ENCODE results near the gene NELFCD.

NELFCD gene

DNA sequence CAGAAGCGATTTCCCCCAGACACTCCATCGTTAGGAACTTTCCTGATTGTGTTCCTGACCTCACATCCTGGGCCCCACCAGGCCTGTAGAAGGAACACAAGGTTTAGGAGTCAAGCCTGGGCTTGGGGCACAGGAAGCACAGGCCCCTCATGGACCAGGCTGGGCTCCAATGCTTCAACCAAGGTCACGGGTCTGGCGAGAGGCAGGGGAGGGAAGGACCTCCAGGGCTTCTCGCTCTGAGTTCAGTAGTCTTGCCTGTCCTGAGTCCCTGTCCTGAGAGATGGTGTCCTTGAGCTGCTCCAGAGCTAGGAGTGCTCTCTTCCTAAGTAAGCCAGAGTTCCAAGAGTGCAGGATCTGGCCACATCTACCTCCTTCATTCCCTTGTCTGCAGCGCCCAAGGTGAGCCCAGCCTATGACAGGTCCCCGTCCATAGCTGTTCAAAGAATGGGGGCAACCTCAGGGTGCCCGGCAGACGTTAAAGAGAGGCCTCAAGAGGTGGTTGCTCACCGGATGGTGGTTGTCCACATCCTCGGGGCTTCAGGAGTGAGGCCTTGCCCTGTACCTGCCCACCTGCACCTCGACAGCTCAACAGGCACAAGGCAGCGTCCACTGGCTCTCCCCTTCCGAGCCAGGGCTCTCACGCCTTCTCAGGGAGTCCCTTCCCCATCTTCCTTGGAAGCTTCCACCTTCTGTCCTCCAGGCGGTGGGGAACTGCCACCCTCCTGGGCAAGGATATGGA is 36.6 kb downstream of the NELFCD start:
- in situ Hi-C loops (cut with MboI; ENCODE audit: low pct_unique_long_range_greater_than_20kb, low sequenced_read_pairs, unreplicated experiment): no loop called here
- DNase-seq (ENCODE audit: low spot score): no peak
- TF ChIP-seq, protein P1, sequence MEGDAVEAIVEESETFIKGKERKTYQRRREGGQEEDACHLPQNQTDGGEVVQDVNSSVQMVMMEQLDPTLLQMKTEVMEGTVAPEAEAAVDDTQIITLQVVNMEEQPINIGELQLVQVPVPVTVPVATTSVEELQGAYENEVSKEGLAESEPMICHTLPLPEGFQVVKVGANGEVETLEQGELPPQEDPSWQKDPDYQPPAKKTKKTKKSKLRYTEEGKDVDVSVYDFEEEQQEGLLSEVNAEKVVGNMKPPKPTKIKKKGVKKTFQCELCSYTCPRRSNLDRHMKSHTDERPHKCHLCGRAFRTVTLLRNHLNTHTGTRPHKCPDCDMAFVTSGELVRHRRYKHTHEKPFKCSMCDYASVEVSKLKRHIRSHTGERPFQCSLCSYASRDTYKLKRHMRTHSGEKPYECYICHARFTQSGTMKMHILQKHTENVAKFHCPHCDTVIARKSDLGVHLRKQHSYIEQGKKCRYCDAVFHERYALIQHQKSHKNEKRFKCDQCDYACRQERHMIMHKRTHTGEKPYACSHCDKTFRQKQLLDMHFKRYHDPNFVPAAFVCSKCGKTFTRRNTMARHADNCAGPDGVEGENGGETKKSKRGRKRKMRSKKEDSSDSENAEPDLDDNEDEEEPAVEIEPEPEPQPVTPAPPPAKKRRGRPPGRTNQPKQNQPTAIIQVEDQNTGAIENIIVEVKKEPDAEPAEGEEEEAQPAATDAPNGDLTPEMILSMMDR (IDR thresholded peaks at IDR 0.05; ENCODE audit: extremely low read depth, insufficient read depth, missing control alignments): no peak

DNA sequence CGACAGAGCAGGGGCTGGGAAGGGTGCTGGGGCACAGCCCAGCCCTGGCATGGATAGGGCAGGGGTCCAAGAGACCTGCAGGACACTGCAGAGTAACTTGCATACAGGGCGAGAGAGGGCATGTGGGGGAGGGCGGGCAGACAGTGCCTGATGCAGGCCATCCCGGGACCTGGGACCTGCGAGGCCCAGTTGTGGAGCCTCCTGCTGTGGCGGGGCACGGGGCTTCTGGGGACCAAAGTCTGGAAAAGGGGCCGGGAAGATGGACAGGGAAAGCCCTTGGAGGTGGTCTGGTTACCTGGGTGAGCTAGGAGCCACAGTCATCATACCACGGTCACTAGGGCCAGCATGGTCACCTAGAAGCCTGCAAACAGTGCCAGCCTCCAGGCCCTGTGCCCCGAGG is 37.8 kb downstream of the NELFCD start:
- in situ Hi-C loops (cut with MboI; ENCODE audit: low pct_unique_long_range_greater_than_20kb, low sequenced_read_pairs, unreplicated experiment): no loop called here
- TF ChIP-seq, protein P1 (IDR thresholded peaks at IDR 0.05; ENCODE audit: extremely low read depth, insufficient read depth, missing control alignments): no peak
- no peak for DNase-seq (ENCODE audit: low spot score)

DNA sequence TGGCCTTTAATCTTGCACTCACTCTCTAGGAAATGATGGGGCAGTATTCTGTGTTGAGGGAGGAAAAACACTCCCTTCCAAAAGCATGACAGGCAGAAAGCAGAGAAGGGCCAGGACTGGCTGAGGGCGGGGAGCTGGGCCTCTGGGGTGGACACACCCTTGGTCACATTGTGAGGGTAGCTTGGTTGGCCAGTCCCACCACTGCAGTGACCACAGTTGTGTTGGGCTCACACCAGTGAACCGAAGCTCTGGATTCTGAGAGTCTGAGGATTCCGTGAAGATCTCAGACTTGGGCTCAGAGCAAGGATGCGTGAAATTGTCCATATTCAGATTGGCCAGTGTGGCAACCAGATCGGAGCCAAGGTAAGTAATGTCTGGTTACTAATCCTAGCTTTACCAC is 38.2 kb downstream of the NELFCD start, which contains the start of gene TUBB1:
TUBB1 (plus strand) TSS at position 213 of the 400 bp plus-strand sequence; CDS start at position 307, 94 bp downstream.
- in situ Hi-C loops (cut with MboI; ENCODE audit: low pct_unique_long_range_greater_than_20kb, low sequenced_read_pairs, unreplicated experiment): no loop called here
- DNase-seq (ENCODE audit: low spot score): no peak
- TF ChIP-seq, protein P1 (IDR thresholded peaks at IDR 0.05; ENCODE audit: extremely low read depth, insufficient read depth, missing control alignments): no peak

DNA sequence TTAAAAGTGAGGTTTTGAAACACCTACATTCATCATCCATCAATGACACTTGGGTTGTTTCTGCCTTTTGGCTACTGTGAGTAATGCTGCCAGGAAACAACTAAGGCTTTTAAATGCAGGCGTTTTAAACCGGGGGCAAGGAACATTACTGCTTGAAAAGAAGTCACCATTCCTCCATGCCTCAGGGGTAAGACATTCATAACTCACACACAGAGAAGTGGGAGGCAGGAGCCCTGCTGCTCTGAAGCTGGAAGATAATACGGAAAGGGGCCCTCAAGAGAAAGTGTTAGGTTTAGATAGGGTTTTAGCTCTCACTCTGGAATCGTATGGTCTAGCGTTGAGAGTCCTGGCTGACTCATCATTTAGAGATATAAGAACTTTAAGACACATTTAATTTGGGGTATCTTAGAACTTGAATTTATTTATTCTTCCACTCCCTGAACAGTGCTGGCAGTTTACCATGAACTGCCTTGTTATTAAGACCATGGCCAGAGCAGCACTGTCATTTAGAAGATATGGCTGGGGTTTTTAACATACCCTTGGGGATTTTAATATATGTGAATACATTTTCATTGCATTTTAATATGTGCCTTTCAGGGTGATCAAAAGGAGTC is 40.0 kb downstream of the NELFCD start:
- DNase-seq (ENCODE audit: low spot score): no peak
- TF ChIP-seq, protein P1 (IDR thresholded peaks at IDR 0.05; ENCODE audit: extremely low read depth, insufficient read depth, missing control alignments): no peak
- in situ Hi-C loops (cut with MboI; ENCODE audit: low pct_unique_long_range_greater_than_20kb, low sequenced_read_pairs, unreplicated experiment): no loop called here

DNA sequence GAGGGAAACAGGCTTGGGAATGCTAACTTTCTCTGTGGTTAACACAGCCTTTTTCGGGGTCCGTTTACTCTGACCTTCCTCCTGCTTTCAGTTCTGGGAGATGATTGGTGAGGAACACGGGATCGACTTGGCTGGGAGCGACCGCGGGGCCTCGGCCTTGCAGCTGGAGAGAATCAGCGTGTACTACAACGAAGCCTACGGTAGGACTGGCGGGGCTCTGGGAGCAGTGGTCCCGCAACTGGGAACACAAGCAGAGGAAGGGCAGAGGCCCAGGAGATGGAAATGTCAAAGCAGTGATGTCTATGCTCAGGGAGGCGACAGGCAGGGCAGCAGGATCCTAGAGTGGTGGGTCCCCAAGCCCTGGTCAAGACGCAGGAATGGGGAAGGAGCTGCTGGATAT is 41.7 kb downstream of the NELFCD start:
- in situ Hi-C loops (cut with MboI; ENCODE audit: low pct_unique_long_range_greater_than_20kb, low sequenced_read_pairs, unreplicated experiment): no loop called here
- no peak for DNase-seq (ENCODE audit: low spot score)
- TF ChIP-seq, protein P1 (IDR thresholded peaks at IDR 0.05; ENCODE audit: extremely low read depth, insufficient read depth, missing control alignments): no peak

GRCh38 chr20:59023616-59024015 is 42.6 kb downstream of the NELFCD start:
- TF ChIP-seq, protein P1 (IDR thresholded peaks at IDR 0.05; ENCODE audit: extremely low read depth, insufficient read depth, missing control alignments): no peak
- in situ Hi-C loops (cut with MboI; ENCODE audit: low pct_unique_long_range_greater_than_20kb, low sequenced_read_pairs, unreplicated experiment): no loop called here
- DNase-seq (ENCODE audit: low spot score): no peak

Data from GM13977 (cell line).